Upper lobe of left lung (tissue), 4 donors: ENCODE measurements around the gene INHBE.

Source experiments
- CTCF ChIP-seq, 6 experiments: fragments of 450-650 bp in 4 of 6; fragments of 200-600 bp in 2 of 6; sonication (generic) in 2 of 6; IDR thresholded peaks; one replicate each; pipeline ENCODE4 v1.5.1; 2016 to 2019; ENCODE audit warnings: antibody characterized with exemption in 6 of 6
- EP300 ChIP-seq, 4 donors: sonication (generic); formaldehyde crosslinking; IDR thresholded peaks; one replicate each; pipeline ENCODE4 v1.5.1; 2017; ENCODE audit warnings: antibody characterized with exemption in 4 of 4, control low read depth in 2 of 4
- POLR2A ChIP-seq, 4 donors: fragments of 450-650 bp; IDR thresholded peaks; one replicate each; pipeline ENCODE4 v1.5.1; 2016 to 2017; ENCODE audit warnings: antibody characterized with exemption in 4 of 4, mild to moderate bottlenecking in 2 of 4
- POLR2AphosphoS5 ChIP-seq, 2 donors: sonication (generic); formaldehyde crosslinking; IDR thresholded peaks; one replicate each; pipeline ENCODE4 v1.5.1; 2017; ENCODE audit warnings: antibody characterized with exemption in 2 of 2

- TF ChIP-seq POLR2AphosphoS5 (IDR thresholded peaks at IDR 0.05) = no peak
- no peak for TF ChIP-seq CTCF (IDR thresholded peaks at IDR 0.05)
- TF ChIP-seq EP300 (IDR thresholded peaks at IDR 0.05) = no peak
- TF ChIP-seq POLR2A (IDR thresholded peaks at IDR 0.05) = no peak
Measured at GRCh38 chr12:57456737-57457490, 1.8 kb downstream of the INHBE start.
